K562 (cell line): Measurements from ENCODE around the gene CENPU. TPM values are rescaled to one million over a fixed set of nuclear protein-coding genes. Genes with fewer than 3 reads are reported as not detected.

Source experiments
- ATF1 ChIP-seq, 2 experiments: fragments of 450-650 bp in 1 of 2; IDR thresholded peaks; 2 replicates each; pipeline ENCODE4 v1.6.1; 2016; ENCODE audit warnings: missing compliant biosample characterization in 1 of 2, missing genetic modification characterization in 1 of 2
- BRD4 ChIP-seq: fragments of 200-600 bp; sonication (generic); IDR thresholded peaks from 2 replicates; pipeline ENCODE4 v1.6.1; 2017; ENCODE audit warnings: inconsistent platforms
- CBFA2T3 ChIP-seq: fragments of 450-650 bp; IDR thresholded peaks from 2 replicates; pipeline ENCODE4 v1.6.1; 2017
- CBX5 ChIP-seq: IDR thresholded peaks from 2 replicates; pipeline ENCODE4 v1.6.1; 2014; ENCODE audit warnings: low read depth, borderline replicate concordance
- CREB1 ChIP-seq, 2 experiments: sonication (generic) in 1 of 2; formaldehyde crosslinking in 1 of 2; IDR thresholded peaks; 2 replicates each; pipeline versions ENCODE4 v1.6.1 to v1.8.0; 2012 to 2022; ENCODE audit warnings: inconsistent platforms in 1 of 2, mild to moderate bottlenecking in 1 of 2, missing genetic modification reagents in 1 of 2, moderate library complexity in 1 of 2
- E2F1 ChIP-seq: sonication (generic); formaldehyde crosslinking; IDR thresholded peaks from 2 replicates; pipeline ENCODE4 v1.8.1; 2023; ENCODE audit warnings: mild to moderate bottlenecking, missing genetic modification reagents, moderate library complexity
- GABPA ChIP-seq: fragments of 200-800 bp; sonication (Bioruptor generic); conservative IDR thresholded peaks from 2 replicates; pipeline ENCODE4 v1.6.1; 2016; ENCODE audit warnings: low read depth, missing genetic modification characterization, missing compliant biosample characterization
- HMG20B ChIP-seq: fragments of 250-450 bp; sonication (Bioruptor Pico); IDR thresholded peaks from 2 replicates; pipeline ENCODE4 v1.5.0; 2021; ENCODE audit warnings: mild to moderate bottlenecking
- KAT2B ChIP-seq: IDR thresholded peaks from one replicate; pipeline ENCODE4 v1.6.1; 2012; ENCODE audit warnings: low read depth, mild to moderate bottlenecking, control low read depth, inconsistent platforms, low read length, moderate library complexity
- KAT7 ChIP-seq: sonication (generic); formaldehyde crosslinking; IDR thresholded peaks from 2 replicates; pipeline ENCODE4 v1.8.0; 2022; ENCODE audit warnings: missing genetic modification reagents, mild to moderate bottlenecking, borderline replicate concordance
- MEIS2 ChIP-seq: fragments of 450-650 bp; IDR thresholded peaks from 2 replicates; pipeline ENCODE4 v1.6.1; 2014; ENCODE audit warnings: mild to moderate bottlenecking; ENCODE audit not compliant: partially characterized antibody
- NCOR1 ChIP-seq: fragments of 450-650 bp; IDR thresholded peaks from 2 replicates; pipeline ENCODE4 v1.6.1; 2016; ENCODE audit warnings: mild to moderate bottlenecking, moderate library complexity
- PCBP1 ChIP-seq: fragments of 200-400 bp; formaldehyde crosslinking; IDR thresholded peaks from 2 replicates; pipeline ENCODE4 v1.6.1; 2018; ENCODE audit warnings: mild to moderate bottlenecking, low read depth, low read length; ENCODE audit not compliant: poor library complexity, severe bottlenecking
- SFPQ ChIP-seq: fragments of 200-400 bp; formaldehyde crosslinking; IDR thresholded peaks from 2 replicates; pipeline ENCODE4 v1.6.1; 2017; ENCODE audit warnings: mild to moderate bottlenecking, low read depth, low read length, moderate library complexity
- SLC30A9 ChIP-seq: fragments of 250-450 bp; sonication (Bioruptor Pico); IDR thresholded peaks from 2 replicates; pipeline ENCODE4 v1.8.0; 2022; ENCODE audit warnings: mild to moderate bottlenecking, moderate library complexity
- SRSF3 ChIP-seq: fragments of 200-400 bp; formaldehyde crosslinking; IDR thresholded peaks from 2 replicates; pipeline ENCODE4 v1.6.1; 2016; ENCODE audit warnings: mild to moderate bottlenecking, low read length, moderate library complexity; ENCODE audit not compliant: insufficient read depth
- U2AF2 ChIP-seq: fragments of 200-400 bp; formaldehyde crosslinking; optimal IDR thresholded peaks from 2 replicates; pipeline ENCODE3; 2017; ENCODE audit warnings: low read depth, mild to moderate bottlenecking, low read length
- WHSC1 ChIP-seq: IDR thresholded peaks from one replicate; pipeline ENCODE4 v1.6.1; 2012; ENCODE audit warnings: low read length, control low read depth, inconsistent platforms
- ZBTB9 ChIP-seq: fragments of 450-650 bp; formaldehyde crosslinking; IDR thresholded peaks from 2 replicates; pipeline ENCODE4 v1.4.0; 2020; ENCODE audit warnings: mild to moderate bottlenecking, moderate library complexity
- ZNF140 ChIP-seq: fragments of 250-450 bp; sonication (Bioruptor Pico); IDR thresholded peaks from 2 replicates; pipeline ENCODE4 v1.8.0; 2021; ENCODE audit warnings: moderate library complexity, mild to moderate bottlenecking, inconsistent platforms
- ZNF511 ChIP-seq: sonication (generic); formaldehyde crosslinking; IDR thresholded peaks from 2 replicates; pipeline ENCODE4 v1.8.0; 2022; ENCODE audit warnings: mild to moderate bottlenecking, missing genetic modification reagents
- polyA plus RNA-seq, 8 experiments: library from polyadenylated mRNA; depleted of rRNA in 4 of 8; stranded (reverse) in 5 of 8; unstranded in 3 of 8; fragments of >200 nt; fragmentation: Nextera tagmentation in 2 of 8; fragmentation: Illumina TruSeq in 1 of 8; extraction: Ambion mirVana in 2 of 8; extraction: Trizol in 1 of 8; gene quantifications; 2 replicates each; pipeline versions ENCODE4 v1.2.1 to v1.2.3, GENCODE V29; 2011 to 2014; ENCODE audit warnings: inconsistent platforms in 1 of 8, missing spikeins in 1 of 8
- total RNA-seq, 7 experiments: library from RNA; depleted of rRNA in 6 of 7; stranded (reverse); fragments of >200 nt in 6 of 7; fragmentation: Illumina TruSeq in 2 of 7; extraction: Trizol in 2 of 7; gene quantifications; 2 replicates each; pipeline versions ENCODE4 v1.2.1 to v1.2.3, GENCODE V29; 2011 to 2021; ENCODE audit warnings: low replicate concordance in 1 of 7

CENPU gene
- total and polyA plus RNA-seq, 9 of the 15 experiments (the other 6 are each of a cell fraction or from before 2014, with no cell fraction given) = 39.4 to 98.7 (median 84.3) TPM

GRCh38 chr4:184649971-184650855 is 83.7 kb downstream of the CENPU start (continued):
- TF ChIP-seq ZBTB9 (CRISPR knock-in tag) (no peak), WHSC1 (no peak), E2F1 (CRISPR knock-in tag) (no peak), KAT2B (no peak), SLC30A9 (CRISPR knock-in tag) (no peak), MEIS2 (peak; percentile 59), U2AF2 (no peak), CREB1 (IDR thresholded peaks at IDR 0.05) (no peak), CREB1 (CRISPR knock-in tag; IDR thresholded peaks at IDR 0.05) (no peak), PCBP1 (no peak), KAT7 (CRISPR knock-in tag) (no peak), GABPA (tag) (no peak; the same call in 1 of the 2 replicates), SFPQ (no peak), CBFA2T3 (no peak), CBX5 (no peak), ZNF511 (no peak), BRD4 (no peak), HMG20B (CRISPR knock-in tag) (no peak), NCOR1 (no peak), ZNF140 (no peak), ATF1 (CRISPR knock-in tag; IDR thresholded peaks at IDR 0.05) (no peak), ATF1 (tag; IDR thresholded peaks at IDR 0.05) (peak; percentile 17; the same call in 1 of the 2 replicates), SRSF3 (no peak)
